Dermis microvascular lymphatic vessel endothelial cell (primary cell): ENCODE results near the gene GPANK1. TPM values are rescaled to one million over a fixed set of nuclear protein-coding genes. Genes with fewer than 3 reads are reported as not detected.

ENCODE experiments used
- DNase-seq, 2 donors: peaks; one replicate each; pipeline versions ENCODE4 v3.0.0 to v3.0.0-alpha.2; 2010; ENCODE audit warnings: low read depth in 2 of 2
- total RNA-seq: library from RNA; depleted of rRNA; stranded (reverse); fragments of >200 nt; gene quantifications from 2 replicates; pipeline ENCODE4 v1.2.1, GENCODE V29; 2014

GPANK1 gene
- total RNA-seq, 1 donor from 2014 or later: 9.0 TPM

DNA sequence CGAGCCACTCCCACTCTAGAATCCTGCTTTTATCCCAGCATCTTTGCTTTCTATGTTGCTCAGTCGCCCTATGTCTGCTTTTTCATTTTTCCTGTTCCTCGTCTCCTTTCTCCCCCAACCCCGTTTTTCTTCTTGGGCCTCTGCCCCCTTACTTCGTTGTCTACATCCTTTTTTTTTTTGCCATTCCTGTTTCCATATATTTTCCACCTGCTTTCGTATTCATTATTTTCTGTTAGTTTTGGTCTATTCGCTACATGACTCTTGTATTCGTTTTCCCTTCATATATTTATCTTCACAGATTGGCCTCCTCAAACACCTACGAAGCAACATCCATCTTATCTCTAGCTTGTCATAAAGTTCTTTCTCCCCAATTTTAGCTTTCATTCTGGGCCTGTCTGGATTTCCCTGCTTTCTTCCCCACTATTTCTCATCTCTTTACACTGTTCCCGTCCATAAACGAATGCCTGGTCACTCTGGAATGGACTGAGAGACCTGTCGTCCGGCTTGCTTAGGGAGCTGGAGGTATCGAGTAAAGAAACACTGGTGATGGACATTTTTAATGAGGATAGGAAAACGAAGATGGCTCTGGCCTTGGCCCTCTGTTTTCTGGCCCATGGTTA is 43.4 kb downstream of the GPANK1 start:
- DNase-seq: peak in 1 of 2 donors; percentile 13

DNA sequence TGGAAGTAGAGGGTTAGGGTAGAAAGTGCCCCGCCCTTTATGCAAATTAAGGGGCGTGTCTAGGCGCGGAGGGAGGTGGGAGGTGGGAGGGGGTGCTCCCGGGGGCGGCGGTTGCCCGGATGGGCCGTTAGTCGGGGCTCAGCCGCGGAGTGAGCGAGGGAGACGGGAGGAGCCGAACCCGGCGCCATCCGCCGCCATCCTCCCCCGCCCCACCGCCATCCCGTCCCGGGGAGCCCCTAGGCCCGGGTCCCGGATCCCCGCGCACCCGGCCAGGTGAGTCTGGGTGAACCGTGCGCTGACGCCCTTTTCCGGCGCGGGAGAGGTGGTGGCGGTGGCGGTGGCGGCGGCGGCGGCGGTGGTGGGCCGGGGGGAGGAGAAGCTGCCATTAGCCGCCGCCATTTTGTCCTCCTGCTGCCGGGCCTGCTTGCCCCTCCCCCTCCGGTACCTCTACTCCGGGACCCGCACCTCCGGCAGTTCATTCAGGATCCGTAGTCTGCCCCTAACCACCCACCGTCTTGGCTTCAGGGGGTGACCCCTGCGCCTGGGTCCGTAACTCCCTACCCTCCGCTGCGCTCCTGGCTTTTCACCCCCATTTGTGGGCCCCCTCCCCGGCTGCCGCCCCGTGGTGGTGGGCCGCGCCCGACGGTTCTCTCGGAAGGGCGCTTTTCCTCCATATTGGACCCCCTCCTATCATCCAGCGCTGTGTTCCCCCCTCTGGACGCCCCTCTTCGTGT is 44.0 kb downstream of the GPANK1 start, which contains the start of gene PRRC2A:
TSS of gene PRRC2A (plus strand) at position 130 of the 734 bp plus-strand sequence. CDS start 2,075 bp downstream, outside the sequence.
- DNase-seq: peak in 1 of 2 donors; percentile 26

DNA sequence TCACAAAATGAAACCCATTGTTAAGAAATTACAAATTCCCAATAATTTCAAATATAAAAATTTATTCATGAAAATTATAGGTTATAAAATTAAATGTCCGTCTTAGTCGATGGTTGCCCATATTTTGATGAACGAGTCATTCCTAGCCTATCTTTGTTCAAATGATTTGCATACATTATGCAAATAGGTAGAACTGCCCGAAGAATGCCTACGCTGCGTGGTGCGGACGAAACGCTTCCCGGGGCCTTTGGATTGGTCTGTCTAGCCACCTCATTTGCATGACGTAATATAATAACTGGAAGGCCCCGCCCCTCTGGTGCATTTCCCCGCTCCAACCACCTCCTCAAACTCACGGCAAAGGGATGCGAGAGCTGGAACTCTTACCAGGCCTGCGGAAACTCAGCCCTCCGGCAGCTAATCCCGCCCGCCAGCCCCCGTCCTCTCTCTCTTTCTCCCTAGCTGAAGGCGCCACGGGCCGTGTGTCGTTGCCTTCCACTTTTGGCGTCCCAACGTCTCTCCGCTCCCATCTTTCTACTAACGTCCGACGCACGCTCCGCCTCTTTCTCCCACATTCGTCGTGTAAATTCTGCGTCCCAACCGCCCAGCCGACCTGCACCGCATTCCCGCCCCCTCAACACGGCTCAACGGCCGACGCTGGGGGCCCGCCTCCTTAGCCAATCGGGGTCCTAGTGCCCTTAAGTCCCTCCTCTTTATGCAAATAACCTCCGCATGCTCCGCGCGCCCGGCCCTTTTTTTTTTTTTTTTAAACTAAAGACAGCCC is 44.8 kb downstream of the GPANK1 start:
- peak; percentile 97 to 100 for DNase-seq

DNA sequence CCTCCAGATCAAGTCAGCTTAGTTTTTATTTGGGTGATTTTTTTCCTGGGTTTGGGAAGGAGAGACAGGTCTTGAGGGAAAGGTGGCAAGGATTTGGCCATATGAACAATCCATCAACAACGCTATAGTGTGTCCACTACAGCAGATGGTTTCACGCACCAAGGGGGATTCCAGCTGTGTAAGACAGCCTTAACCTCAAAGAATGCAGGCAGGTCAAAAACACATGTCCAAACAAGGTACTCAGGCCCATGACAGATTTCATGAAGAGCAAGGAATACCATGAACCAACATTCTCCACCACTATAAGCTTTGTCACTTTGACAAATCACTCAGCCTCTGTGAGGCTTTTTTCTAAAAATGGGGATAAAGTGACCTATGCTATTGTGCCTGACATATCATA is 47.8 kb downstream of the GPANK1 start:
- no peak for DNase-seq

DNA sequence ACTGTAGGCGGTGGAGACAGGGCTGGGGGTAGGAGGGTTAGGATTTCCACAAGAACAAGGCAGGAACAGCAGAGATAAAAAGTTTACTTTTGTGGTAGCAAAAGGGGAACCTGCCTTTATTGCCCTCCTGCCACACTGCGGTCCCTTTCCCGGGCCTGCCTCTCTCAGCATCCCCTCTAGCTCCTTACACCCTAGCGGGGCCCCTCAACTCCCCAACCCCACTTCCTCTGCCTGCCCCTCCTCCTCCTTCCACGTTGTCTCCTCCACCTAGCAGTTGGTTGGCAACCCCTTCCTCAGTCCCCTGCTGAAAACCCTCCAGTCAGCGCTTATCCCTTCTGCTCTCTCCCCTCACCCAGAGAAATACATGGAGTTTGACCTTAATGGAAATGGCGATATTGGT is 49.0 kb downstream of the GPANK1 start:
- DNase-seq: no peak

DNA sequence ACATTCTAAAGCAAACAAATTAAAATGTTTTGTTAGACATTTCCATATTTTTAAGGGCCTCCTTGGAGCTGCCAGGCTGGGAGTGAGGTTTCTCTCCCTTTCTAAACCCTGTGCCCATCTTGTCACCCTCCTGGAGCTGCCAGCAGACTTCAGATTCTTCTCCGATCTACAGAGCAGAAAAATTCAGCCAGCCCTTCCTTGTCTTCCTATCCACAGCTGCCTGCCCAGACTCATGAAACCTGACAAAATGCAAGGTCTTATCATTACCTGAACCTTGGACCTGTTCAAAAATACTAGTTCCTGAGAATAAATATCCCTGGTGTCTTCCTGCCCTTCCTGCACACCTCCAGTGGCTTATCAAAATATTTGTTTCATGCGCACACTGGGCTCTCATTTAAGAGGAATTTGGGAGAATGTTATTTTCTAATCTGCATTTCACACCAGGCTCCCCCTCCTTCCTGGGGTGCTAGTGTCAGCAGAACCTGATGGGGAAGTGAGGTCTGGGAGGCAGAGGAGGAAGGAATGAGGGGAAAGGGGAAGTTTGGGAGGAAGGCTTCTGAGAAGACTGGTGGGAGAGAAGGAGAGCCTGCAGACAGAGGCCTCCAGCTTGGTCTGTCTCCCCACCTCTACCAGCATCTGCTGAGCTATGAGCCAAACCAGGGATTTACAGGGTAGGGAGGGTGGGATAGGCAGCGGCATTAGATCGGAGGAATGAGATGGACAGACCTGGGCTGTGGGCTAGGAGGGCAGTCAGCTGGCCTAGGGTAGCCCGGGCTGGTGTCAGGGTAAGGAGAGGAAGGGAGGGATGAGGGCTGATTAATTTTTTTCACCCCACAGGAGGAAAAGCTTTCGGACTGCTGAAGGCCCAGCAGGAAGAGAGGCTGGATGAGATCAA is 49.9 kb downstream of the GPANK1 start, which contains the start of gene AIF1:
TSS of gene AIF1 (plus strand) at position 551 of the 895 bp plus-strand sequence. CDS start at position 647, 96 bp downstream.
- DNase-seq: no peak

DNA sequence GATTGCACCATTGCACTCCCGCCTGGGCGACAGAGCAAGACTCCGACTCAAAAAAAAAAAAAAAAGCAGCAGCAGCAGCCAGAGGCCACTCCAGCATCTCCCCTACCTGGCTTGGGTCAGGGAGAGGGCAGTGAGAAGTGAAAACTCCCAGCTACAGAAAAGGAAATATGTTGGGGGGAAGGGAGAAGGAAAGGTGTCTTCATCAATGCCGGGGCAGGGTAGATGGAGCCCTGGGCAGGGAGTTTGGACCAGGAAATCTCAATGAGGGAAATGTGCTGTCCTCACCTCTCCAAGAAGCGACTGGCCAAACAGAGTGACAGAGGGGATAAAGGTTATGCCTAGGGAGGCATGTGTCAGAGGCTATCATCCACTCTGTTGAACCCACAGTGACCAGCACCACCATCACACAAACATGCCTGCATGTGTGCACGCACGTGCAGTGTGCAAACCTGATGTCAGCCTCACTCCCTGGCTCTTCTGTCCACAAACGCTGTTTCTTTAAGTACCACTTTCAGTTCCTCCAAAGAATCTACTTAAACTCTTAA is 50.6 kb downstream of the GPANK1 start:
- no peak for DNase-seq

Other genes starting within 250 kb of the GPANK1 start
- gene MICB, start 166.9 kb downstream of the GPANK1 start, total RNA-seq: 6.8 and 8.3 TPM in 2 replicates
- not detected in 2 replicates for gene MCCD1, start 136.0 kb downstream of the GPANK1 start, total RNA-seq
- gene DDX39B, start 123.0 kb downstream of the GPANK1 start, total RNA-seq: 318 and 410 TPM in 2 replicates
- 0.13 TPM in 1 of 2 replicates, not detected in the other for gene ATP6V1G2, start 118.4 kb downstream of the GPANK1 start, total RNA-seq
- 19.8 and 24.7 TPM in 2 replicates for gene NFKBIL1, start 117.4 kb downstream of the GPANK1 start, total RNA-seq
- not detected in 2 replicates for gene LTA, start 92.7 kb downstream of the GPANK1 start, total RNA-seq
- not detected in 2 replicates for gene TNF, start 89.4 kb downstream of the GPANK1 start, total RNA-seq
- 6.4 and 11.8 TPM in 2 replicates for gene LTB, start 82.6 kb downstream of the GPANK1 start, total RNA-seq
- gene LST1, start 78.7 kb downstream of the GPANK1 start, total RNA-seq: 0.51 TPM in 1 of 2 replicates, not detected in the other
- not detected in 2 replicates for gene NCR3, start 72.0 kb downstream of the GPANK1 start, total RNA-seq
- 0.13 TPM in 2 replicates for gene AIF1, start 49.8 kb downstream of the GPANK1 start, total RNA-seq
- gene PRRC2A, start 44.3 kb downstream of the GPANK1 start, total RNA-seq: 19.8 and 35.0 TPM in 2 replicates
- 86.7 and 158 TPM in 2 replicates for gene BAG6, start 12.3 kb downstream of the GPANK1 start, total RNA-seq
- 0.39 and 0.51 TPM in 2 replicates for gene APOM, start 9.1 kb downstream of the GPANK1 start, total RNA-seq
- gene C6orf47, start 4.2 kb downstream of the GPANK1 start, total RNA-seq: 15.8 and 22.9 TPM in 2 replicates
- 76.5 and 99.5 TPM in 2 replicates for gene CSNK2B, start 1.1 kb upstream of the GPANK1 start, total RNA-seq
- 0.64 and 2.0 TPM in 2 replicates for gene LY6G5B, start 5.0 kb upstream of the GPANK1 start, total RNA-seq
- gene LY6G5C, start 16.1 kb upstream of the GPANK1 start, total RNA-seq: 1.2 and 1.9 TPM in 2 replicates
- gene ABHD16A, start 38.3 kb upstream of the GPANK1 start, total RNA-seq: 43.8 and 59.8 TPM in 2 replicates
- not detected in 2 replicates for gene LY6G6F, start 41.9 kb upstream of the GPANK1 start, total RNA-seq
- gene LY6G6D, start 50.4 kb upstream of the GPANK1 start, total RNA-seq: not detected in 2 replicates
- gene LY6G6C, start 56.7 kb upstream of the GPANK1 start, total RNA-seq: not detected in 2 replicates
- not detected in 2 replicates for gene MPIG6B, start 58.4 kb upstream of the GPANK1 start, total RNA-seq
- gene DDAH2, start 64.3 kb upstream of the GPANK1 start, total RNA-seq: 108 and 125 TPM in 2 replicates
- gene CLIC1, start 71.5 kb upstream of the GPANK1 start, total RNA-seq: 464 and 694 TPM in 2 replicates
- gene MSH5, start 75.0 kb upstream of the GPANK1 start, total RNA-seq: 2.8 and 4.5 TPM in 2 replicates
- gene SAPCD1, start 97.7 kb upstream of the GPANK1 start, total RNA-seq: 2.0 and 3.3 TPM in 2 replicates
- gene VWA7, start 112.3 kb upstream of the GPANK1 start, total RNA-seq: under 0.01 and 0.13 TPM in 2 replicates
- 48.1 and 53.7 TPM in 2 replicates for gene VARS1, start 130.8 kb upstream of the GPANK1 start, total RNA-seq
- 29.5 and 39.2 TPM in 2 replicates for gene LSM2, start 142.0 kb upstream of the GPANK1 start, total RNA-seq
- gene HSPA1L, start 150.3 kb upstream of the GPANK1 start, total RNA-seq: 1.2 and 1.4 TPM in 2 replicates
- gene HSPA1A, start 150.5 kb upstream of the GPANK1 start, total RNA-seq: 67.4 and 81.8 TPM in 2 replicates
- 27.6 and 37.1 TPM in 2 replicates for gene HSPA1B, start 162.7 kb upstream of the GPANK1 start, total RNA-seq
- 50.2 and 73.0 TPM in 2 replicates for gene NEU1, start 197.8 kb upstream of the GPANK1 start, total RNA-seq
- under 0.01 TPM in 2 replicates for gene SLC44A4, start 214.0 kb upstream of the GPANK1 start, total RNA-seq
- 25.9 and 37.4 TPM in 2 replicates for gene EHMT2, start 232.7 kb upstream of the GPANK1 start, total RNA-seq
- gene ZBTB12, start 237.1 kb upstream of the GPANK1 start, total RNA-seq: 2.2 and 3.0 TPM in 2 replicates